SK-N-SH treated with all-trans-retinoic acid at 6 μM for 48 hours (cell line): ENCODE measurements around the gene ZAP70.

Source experiments
- ARNTL ChIP-seq: fragments of 450-650 bp; formaldehyde crosslinking; IDR thresholded peaks from 2 replicates; pipeline ENCODE4 v1.5.0; 2020; ENCODE audit warnings: low read depth, mild to moderate bottlenecking, moderate library complexity, borderline replicate concordance
- CSDC2 ChIP-seq: fragments of 250-450 bp; sonication (Bioruptor Pico); IDR thresholded peaks from 2 replicates; pipeline ENCODE4 v1.5.0; 2020; ENCODE audit warnings: mild to moderate bottlenecking, moderate library complexity
- PPARA ChIP-seq: fragments of 250-450 bp; sonication (Bioruptor Pico); IDR thresholded peaks from 2 replicates; pipeline ENCODE4 v1.5.0; 2020; ENCODE audit warnings: mild to moderate bottlenecking, borderline replicate concordance
- RARB ChIP-seq: fragments of 250-450 bp; sonication (Bioruptor Pico); IDR thresholded peaks from 2 replicates; pipeline ENCODE4 v1.8.0; 2021; ENCODE audit warnings: mild to moderate bottlenecking, moderate library complexity
- ZFP3 ChIP-seq: fragments of 250-450 bp; sonication (Bioruptor Pico); IDR thresholded peaks from 2 replicates; pipeline ENCODE4 v1.5.0; 2020; ENCODE audit warnings: mild to moderate bottlenecking, moderate library complexity
- ZFP30 ChIP-seq: fragments of 450-650 bp; formaldehyde crosslinking; IDR thresholded peaks from 2 replicates; pipeline ENCODE4 v1.5.0; 2022; ENCODE audit warnings: mild to moderate bottlenecking, moderate library complexity
- ZNF8 ChIP-seq: fragments of 450-650 bp; formaldehyde crosslinking; IDR thresholded peaks from 2 replicates; pipeline ENCODE4 v1.5.0; 2020; ENCODE audit warnings: mild to moderate bottlenecking, moderate library complexity
- TF ChIP-seq, protein P1 (sequence below): fragments of 250-450 bp; sonication (Bioruptor Pico); IDR thresholded peaks from 2 replicates; pipeline ENCODE4 v1.8.0; 2021; ENCODE audit warnings: low read depth, mild to moderate bottlenecking, moderate library complexity, borderline replicate concordance
- TF ChIP-seq, protein P2 (sequence below): fragments of 250-450 bp; sonication (Bioruptor Pico); IDR thresholded peaks from 2 replicates; pipeline ENCODE4 v1.5.1; 2020; ENCODE audit warnings: low read depth, mild to moderate bottlenecking, moderate library complexity
- TF ChIP-seq, protein P3 (sequence below): fragments of 250-450 bp; sonication (Bioruptor Pico); IDR thresholded peaks from 2 replicates; pipeline ENCODE4 v1.8.0; 2020; ENCODE audit warnings: mild to moderate bottlenecking, moderate library complexity, borderline replicate concordance

DNA sequence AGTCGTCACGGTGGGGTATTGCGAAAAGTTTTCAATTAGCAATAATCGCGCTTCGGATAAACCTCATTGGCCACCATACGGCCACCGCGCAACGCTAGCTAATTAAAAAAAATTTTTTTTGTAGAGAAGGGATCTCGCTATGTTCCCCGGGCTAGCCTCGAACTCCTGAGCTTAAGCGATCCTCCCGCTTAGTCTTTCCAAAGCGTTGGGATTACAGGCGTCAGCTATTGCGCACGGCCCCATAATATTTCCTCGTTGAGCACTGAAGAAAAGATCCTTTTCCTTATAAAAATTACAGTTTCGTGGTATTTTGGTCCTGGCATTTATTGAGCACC lies 48.8 kb upstream of the ZAP70 start:
- TF ChIP-seq ARNTL (CRISPR knock-in tag): no peak
- TF ChIP-seq, protein P1, sequence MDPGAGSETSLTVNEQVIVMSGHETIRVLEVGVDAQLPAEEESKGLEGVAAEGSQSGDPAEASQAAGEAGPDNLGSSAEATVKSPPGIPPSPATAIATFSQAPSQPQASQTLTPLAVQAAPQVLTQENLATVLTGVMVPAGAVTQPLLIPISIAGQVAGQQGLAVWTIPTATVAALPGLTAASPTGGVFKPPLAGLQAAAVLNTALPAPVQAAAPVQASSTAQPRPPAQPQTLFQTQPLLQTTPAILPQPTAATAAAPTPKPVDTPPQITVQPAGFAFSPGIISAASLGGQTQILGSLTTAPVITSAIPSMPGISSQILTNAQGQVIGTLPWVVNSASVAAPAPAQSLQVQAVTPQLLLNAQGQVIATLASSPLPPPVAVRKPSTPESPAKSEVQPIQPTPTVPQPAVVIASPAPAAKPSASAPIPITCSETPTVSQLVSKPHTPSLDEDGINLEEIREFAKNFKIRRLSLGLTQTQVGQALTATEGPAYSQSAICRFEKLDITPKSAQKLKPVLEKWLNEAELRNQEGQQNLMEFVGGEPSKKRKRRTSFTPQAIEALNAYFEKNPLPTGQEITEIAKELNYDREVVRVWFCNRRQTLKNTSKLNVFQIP (CRISPR knock-in tag): no peak
- TF ChIP-seq, protein P2, sequence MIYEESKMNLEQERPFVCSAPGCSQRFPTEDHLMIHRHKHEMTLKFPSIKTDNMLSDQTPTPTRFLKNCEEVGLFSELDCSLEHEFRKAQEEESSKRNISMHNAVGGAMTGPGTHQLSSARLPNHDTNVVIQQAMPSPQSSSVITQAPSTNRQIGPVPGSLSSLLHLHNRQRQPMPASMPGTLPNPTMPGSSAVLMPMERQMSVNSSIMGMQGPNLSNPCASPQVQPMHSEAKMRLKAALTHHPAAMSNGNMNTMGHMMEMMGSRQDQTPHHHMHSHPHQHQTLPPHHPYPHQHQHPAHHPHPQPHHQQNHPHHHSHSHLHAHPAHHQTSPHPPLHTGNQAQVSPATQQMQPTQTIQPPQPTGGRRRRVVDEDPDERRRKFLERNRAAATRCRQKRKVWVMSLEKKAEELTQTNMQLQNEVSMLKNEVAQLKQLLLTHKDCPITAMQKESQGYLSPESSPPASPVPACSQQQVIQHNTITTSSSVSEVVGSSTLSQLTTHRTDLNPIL (CRISPR knock-in tag): no peak
- no peak for TF ChIP-seq ZFP30
- TF ChIP-seq, protein P3, sequence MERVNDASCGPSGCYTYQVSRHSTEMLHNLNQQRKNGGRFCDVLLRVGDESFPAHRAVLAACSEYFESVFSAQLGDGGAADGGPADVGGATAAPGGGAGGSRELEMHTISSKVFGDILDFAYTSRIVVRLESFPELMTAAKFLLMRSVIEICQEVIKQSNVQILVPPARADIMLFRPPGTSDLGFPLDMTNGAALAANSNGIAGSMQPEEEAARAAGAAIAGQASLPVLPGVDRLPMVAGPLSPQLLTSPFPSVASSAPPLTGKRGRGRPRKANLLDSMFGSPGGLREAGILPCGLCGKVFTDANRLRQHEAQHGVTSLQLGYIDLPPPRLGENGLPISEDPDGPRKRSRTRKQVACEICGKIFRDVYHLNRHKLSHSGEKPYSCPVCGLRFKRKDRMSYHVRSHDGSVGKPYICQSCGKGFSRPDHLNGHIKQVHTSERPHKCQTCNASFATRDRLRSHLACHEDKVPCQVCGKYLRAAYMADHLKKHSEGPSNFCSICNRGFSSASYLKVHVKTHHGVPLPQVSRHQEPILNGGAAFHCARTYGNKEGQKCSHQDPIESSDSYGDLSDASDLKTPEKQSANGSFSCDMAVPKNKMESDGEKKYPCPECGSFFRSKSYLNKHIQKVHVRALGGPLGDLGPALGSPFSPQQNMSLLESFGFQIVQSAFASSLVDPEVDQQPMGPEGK (CRISPR knock-in tag): no peak
- no peak for TF ChIP-seq PPARA
- no peak for TF ChIP-seq ZFP3 (CRISPR knock-in tag)
- no peak for TF ChIP-seq ZNF8
- no peak for TF ChIP-seq RARB (CRISPR knock-in tag)
- no peak for TF ChIP-seq CSDC2 (CRISPR knock-in tag)
